HG02885 (cell line): ENCODE data around the gene RBFOX2.

ENCODE experiments used
- ATAC-seq: cut with Tn5 transposase; IDR thresholded peaks from one replicate; pipeline ENCODE4 v1.9.1; 2021; ENCODE audit warnings: mild to moderate bottlenecking; ENCODE audit not compliant: unreplicated experiment, poor library complexity

RBFOX2 gene

DNA sequence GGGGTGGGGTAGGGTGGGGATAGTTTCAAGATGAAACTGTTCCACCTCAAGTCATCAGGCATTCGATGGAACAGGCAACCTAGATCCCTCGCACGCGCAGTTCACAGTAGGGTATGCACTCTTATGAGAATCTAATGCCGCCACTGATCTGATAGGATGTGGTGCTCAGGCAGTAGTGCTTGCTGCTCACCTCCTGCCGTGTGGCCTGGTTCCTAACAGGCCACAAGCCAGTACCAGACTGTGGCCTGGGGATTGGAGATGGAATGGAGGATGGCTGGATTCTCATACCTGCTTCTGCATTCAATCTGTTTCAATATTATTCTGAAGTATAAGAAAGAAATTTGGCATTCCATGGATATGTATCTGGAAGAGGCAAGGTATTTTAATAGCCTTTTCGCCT, 73.1 kb downstream of the RBFOX2 start:
- no peak for ATAC-seq

DNA sequence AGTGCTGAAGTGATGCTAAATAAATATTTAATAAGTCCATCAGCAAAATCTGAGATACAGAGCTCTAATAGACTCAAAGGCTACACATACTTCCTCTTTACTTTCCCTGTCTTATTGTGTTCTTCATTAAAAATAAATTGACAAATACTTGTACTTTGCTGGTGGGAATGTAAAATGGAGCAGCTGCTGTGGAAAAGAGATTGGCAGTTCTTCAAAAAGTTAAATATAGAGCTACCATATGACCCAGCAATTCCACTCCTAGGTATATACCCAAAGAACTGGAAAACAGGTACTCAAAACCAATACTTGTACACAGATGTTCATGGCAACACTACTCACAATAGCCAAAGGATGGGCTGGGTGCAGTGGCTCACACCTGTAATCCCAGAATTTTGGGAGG, 76.0 kb downstream of the RBFOX2 start:
- ATAC-seq: no peak

DNA sequence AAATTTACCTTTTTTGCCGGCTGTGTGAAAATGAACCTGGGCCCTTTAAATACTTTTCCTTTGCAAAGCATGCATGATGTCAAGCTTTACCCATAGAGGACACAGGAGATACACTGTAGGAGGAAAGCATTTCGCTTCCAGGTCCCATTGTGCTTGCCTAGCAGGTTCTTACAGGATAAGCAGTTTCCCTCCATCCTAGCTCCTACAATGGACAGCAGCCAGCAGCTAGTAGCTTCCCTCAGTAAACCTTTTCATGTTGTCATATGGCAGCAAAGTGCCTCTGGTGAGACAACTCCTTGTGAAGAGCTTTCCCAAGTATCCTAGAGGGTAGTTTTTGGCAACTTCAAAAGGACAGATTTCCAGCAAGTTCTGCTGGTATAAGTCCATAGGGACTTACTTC, 78.4 kb downstream of the RBFOX2 start:
- no peak for ATAC-seq

GRCh38 chr22:35949243-35949642, 79.4 kb downstream of the RBFOX2 start:
- no peak for ATAC-seq

DNA sequence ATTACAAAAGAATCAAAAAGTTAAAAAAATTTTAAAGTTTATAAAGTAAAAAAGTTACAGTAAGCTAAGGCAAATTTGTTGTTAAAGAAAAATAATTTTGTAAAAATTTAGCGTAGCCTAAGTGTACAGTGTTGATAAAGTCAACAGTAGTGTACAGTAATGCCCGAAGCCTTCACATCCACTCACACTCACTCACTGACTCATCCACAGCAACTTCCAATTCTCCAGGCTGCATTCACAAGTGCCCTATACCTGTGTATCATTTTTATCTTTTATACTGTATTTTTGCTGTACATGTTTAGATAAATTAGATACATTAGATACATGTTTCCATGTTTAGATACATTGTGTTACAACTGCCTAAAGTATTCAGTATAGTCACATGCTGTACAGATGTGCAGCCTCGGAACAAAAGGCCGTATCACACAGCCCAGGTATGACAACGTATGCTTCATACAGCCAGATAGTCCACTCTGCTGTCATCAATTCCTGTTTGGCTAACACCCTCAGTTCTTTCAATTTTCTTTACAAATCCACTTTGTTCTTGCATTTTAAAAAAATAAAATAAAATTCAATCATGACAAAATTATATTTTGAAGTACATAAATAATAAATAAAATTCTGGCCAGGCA, 80.7 kb downstream of the RBFOX2 start:
- ATAC-seq: no peak

- ATAC-seq: no peak
These were observed 84.2 kb downstream of the RBFOX2 start for GRCh38 chr22:35944458-35944857.

GRCh38 chr22:35940166-35940565, 88.5 kb downstream of the RBFOX2 start:
- ATAC-seq: no peak

GRCh38 chr22:35938226-35938625, 90.4 kb downstream of the RBFOX2 start:
- ATAC-seq: no peak

DNA sequence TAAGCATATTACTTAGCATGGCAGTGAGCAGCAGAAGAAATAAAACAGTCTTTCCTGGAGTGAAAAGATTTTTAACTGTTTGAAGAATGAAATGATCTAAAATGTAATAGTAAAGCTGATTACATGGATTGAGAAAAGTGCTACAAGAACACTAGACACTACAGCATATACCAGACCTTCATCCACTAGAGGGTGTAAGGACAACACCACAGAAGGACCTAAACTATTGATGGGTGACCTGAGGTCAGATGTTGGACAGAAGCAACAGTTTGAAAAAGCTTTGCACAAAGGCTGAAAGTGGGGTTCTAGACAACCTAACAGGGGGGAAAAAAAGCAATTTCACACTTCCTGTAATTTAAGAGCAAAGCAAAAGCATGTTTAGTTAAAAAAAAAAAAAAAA, 97.7 kb downstream of the RBFOX2 start:
- ATAC-seq: no peak

- no peak for ATAC-seq
These were observed 100.3 kb downstream of the RBFOX2 start for GRCh38 chr22:35928285-35928798.

DNA sequence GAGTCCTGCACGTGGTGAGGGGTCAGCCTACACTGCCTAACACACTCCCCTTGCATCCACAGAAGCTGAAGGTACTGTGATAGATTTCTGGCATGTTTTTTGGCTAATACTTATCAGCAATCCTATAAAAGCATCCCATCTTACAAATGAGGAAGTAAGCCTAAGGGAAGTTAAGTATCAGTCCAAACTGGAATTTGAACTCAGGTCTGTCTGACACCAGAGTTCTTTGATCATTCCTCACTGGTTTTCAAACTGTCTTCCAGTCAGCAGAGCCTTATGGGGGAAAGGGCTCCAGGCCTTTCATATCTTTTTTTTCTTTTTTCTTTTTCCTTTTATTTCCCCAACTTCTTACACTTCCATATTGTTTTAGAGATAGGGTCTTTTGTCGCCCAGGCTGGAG, 105.6 kb downstream of the RBFOX2 start:
- ATAC-seq: no peak

GRCh38 chr22:35921777-35922176, 106.8 kb downstream of the RBFOX2 start:
- ATAC-seq: no peak

DNA sequence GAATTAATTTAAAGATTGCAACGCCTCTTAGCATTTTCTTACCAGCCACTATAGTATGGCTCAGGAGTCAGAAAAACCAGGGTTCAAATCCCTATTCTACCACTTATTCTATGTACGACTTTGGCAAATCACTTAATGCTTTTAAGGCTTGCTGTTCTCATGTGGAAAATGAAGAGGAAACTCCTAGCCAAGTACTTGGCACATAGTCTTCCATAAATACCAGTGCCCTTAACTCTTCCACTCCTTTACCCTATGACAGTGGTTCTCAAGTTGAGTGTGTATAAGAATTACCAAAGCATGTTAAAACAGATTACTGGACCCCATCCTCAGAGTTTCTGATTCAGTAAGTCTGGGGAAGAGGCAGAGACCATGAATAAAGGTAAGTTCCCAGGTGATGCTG, 107.6 kb downstream of the RBFOX2 start:
- ATAC-seq: no peak

DNA sequence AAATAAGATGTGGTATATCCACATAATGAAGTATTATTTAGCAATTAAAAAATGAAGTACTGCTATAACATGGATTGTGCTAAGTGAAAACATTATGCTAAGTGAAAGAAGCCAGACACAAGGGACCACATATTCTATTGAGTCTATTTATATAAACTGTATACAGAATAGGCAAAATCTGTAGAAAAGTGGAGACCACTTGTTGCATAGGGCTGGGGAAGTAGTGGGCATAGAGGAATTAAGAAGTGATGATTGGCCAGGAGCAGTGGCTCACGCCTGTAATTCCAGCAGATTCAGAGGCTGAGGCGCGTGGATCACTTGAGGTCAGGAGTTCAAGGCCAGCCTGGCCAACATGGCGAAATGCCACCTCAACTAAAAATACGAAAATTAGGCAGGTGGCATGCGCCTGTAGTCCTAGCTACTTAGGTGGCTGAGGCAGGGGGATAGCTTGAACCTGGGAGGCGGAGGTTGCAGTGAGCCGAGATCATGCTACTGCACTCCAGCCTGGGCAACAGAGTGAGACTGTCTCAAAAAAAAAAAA, 109.6 kb downstream of the RBFOX2 start:
- no peak for ATAC-seq

GRCh38 chr22:35918456-35918855, 110.2 kb downstream of the RBFOX2 start:
- no peak for ATAC-seq

DNA sequence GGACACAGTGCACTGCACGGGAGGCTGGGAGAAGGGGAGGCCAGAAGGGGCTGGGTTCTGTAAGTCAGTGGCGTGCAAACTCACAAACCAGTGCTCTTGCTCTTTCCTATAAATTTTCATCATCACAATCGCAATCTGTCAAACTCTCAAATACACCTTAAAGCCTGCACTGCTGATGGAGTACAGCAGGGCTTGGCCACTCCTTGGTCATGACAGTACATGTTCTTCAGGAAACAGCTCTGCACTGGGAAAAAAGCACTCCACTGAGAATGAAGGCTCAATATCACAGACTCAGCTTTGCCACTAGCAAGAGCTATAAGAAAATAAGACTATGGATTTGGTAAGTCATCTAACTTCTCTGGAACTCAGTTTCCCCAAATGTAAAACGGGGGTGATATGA, 111.0 kb downstream of the RBFOX2 start:
- no peak for ATAC-seq

DNA sequence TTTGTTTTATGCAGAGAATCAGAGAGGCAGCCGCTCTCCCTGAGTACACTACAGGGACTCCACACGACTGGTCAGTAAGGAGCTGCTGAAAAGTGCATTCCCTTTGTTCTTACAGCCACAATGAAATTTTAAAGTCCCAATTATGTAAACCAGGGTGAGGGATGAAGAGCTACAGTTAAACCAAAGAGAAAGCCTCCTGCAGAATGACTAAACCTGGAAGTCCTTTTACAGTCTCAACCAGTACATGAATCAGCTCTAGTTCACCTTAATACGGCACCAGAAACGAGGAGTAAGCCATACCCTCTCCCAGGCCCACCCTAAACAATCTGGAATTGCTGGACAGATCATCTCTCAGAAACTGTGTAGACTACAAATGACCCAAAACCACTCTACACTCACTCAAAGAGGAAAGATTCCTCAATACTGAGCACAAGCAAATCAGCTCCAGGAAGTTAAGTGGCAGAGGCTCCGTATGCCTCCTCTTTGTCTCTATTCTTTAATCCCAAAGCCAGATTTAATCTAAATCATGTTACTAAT, 113.1 kb downstream of the RBFOX2 start:
- ATAC-seq: no peak

DNA sequence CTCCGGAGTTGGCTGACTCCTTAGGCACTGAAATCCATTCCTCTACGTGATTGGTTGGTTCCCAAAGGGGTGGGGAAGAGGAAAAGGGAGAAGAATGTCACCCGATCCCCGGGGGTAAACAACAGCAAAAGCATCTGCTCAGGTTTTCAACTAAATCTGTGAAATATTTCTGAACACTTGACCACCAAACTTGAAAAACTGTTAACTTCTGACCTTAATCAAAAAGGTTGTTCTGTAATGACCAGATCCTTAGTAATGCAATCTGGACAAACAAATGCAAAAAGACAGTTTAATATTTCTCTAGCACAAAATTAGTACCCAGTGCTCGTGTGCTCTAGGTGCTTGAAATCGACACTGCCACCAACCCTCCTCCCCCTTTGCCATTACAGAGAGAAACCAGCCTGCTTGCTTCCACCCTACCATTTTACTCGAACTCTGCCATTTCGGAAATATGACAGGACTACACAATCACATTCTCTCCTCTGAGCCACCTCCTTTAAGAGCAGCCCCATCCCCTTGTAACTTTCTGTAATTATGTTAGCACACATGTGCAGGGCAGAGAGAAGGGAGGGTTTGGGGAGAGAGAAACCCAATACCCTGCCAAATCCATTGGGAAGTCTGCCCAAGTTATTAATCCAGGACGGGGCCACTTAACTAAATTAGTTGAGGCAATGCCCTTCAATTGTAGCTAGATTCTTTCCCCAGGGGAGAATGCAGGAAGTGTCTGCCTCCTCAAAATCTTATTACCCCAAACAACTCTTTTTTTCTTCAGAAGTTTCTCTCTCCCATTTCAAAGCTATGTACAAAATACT, 113.8 kb downstream of the RBFOX2 start:
- no peak for ATAC-seq

- no peak for ATAC-seq
These were observed 114.3 kb downstream of the RBFOX2 start for GRCh38 chr22:35914357-35914664.

- no peak for ATAC-seq
These were observed 114.7 kb downstream of the RBFOX2 start for GRCh38 chr22:35913925-35914324.

DNA sequence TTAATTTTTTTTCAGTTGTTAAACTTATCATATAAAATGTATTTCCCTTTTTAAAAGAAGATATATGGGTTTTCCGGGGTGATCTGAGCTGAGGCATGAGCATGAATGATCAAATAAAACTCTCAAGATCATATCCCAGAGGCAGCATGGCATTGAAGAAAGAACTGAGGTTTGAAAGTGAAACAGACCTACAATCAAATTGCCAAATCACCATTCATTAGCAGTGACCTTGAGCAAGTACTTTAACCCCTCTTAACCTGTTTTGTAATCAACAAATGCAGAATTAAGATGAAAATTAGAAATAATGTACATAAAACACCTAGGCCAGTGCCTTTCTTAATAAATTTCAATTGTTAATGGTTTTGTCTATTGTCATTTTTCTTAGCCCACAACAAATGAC, 116.0 kb downstream of the RBFOX2 start:
- no peak for ATAC-seq
